Neural crest cell (in vitro differentiated cells): ENCODE data around the gene NCOA5. TPM values are rescaled to one million over a fixed set of nuclear protein-coding genes. Genes with fewer than 3 reads are reported as not detected.
"Not testable (repeated sequence)": the region's sequence is repeated elsewhere in the genome, so short reads cannot be mapped to it uniquely, and the experiment has no call there.

ENCODE experiments used
- DNase-seq: peaks from one replicate; pipeline ENCODE4 v3.0.0; 2021; ENCODE audit warnings: low read depth, mixed read lengths, low spot score
- H3K27ac Mint-ChIP-seq: one replicate; pipeline ENCODE4 v1.8.0; 2021; ENCODE audit warnings: mild to moderate bottlenecking, mixed read lengths; ENCODE audit not compliant: unreplicated experiment
- H3K27me3 Mint-ChIP-seq: 2 replicates; pipeline ENCODE4 v1.8.0; 2021; ENCODE audit warnings: low read depth, mild to moderate bottlenecking, mixed read lengths
- H3K36me3 Mint-ChIP-seq: 2 replicates; pipeline ENCODE4 v1.8.0; 2021; ENCODE audit warnings: low read depth, mild to moderate bottlenecking, mixed read lengths
- H3K4me1 Mint-ChIP-seq: 2 replicates; pipeline ENCODE4 v1.8.0; 2021; ENCODE audit warnings: mixed read lengths
- H3K4me3 Mint-ChIP-seq: one replicate; pipeline ENCODE4 v1.8.0; 2021; ENCODE audit warnings: mild to moderate bottlenecking, mixed read lengths
- H3K9me3 Mint-ChIP-seq: 2 replicates; pipeline ENCODE4 v1.8.0; 2021; ENCODE audit warnings: mixed read lengths
- CTCF ChIP-seq: fragments of 200-600 bp; sonication (generic); conservative IDR thresholded peaks from 2 replicates; pipeline ENCODE4 v1.5.0; 2021; ENCODE audit warnings: antibody characterized with exemption, mild to moderate bottlenecking
- total RNA-seq: library from RNA; stranded (reverse); gene quantifications from 2 replicates; pipeline ENCODE4 v1.2.1, GENCODE V29; 2021

The NCOA5 gene
- total RNA-seq, 1 donor from 2014 or later = 69.5 TPM

DNA sequence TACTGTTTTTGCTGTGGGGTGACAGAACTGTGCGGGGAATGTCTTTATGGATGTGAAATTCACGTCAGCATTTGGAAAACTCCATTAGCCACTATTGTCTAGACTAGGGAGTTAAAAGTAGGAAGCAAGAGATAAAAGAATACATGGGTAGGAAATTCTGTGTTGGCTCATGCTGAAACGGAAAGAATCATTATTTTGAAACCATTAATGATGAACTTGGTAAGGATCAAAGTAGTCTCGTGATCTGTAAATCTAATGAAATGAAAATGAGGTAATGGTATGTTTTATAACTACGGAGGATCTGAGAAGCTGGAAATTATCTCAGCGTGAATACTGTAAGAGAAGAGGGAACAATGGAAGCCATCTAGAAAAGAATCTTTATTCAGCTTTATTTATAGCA, 17.3 kb upstream of the NCOA5 start:
- peaks cover 3% of the 10 kb centered on the region for H3K9me3 Mint-ChIP-seq
- DNase-seq = no peak
- TF ChIP-seq CTCF = no peak
- H3K27me3 Mint-ChIP-seq = peaks cover 85% of the 10 kb centered on the region
- no peaks in the 10 kb centered on the region for H3K4me1 Mint-ChIP-seq
- no peak overlapping the region for H3K27ac Mint-ChIP-seq
- H3K36me3 Mint-ChIP-seq = no peaks in the 10 kb centered on the region
- H3K4me3 Mint-ChIP-seq = no peak overlapping the region

- H3K4me3 Mint-ChIP-seq = no peak overlapping the region
- H3K27ac Mint-ChIP-seq = no peak overlapping the region
- peaks cover 81% of the 10 kb centered on the region for H3K27me3 Mint-ChIP-seq
These were observed 14.5 kb upstream of the NCOA5 start for GRCh38 chr20:46104262-46104661.

GRCh38 chr20:46102940-46103339, 13.2 kb upstream of the NCOA5 start:
- H3K36me3 Mint-ChIP-seq = no peaks in the 10 kb centered on the region
- no peak overlapping the region for H3K27ac Mint-ChIP-seq
- H3K4me1 Mint-ChIP-seq = no peaks in the 10 kb centered on the region
- H3K27me3 Mint-ChIP-seq = peaks cover 80% of the 10 kb centered on the region
- DNase-seq = no peak
- no peak for TF ChIP-seq CTCF
- H3K4me3 Mint-ChIP-seq = no peak overlapping the region
- peaks cover 3% of the 10 kb centered on the region for H3K9me3 Mint-ChIP-seq

More at GRCh38 chr20:46104262-46104661, 14.5 kb upstream of the NCOA5 start:
- Mint-ChIP-seq H3K36me3 (no peaks in the 10 kb centered on the region), H3K4me1 (no peaks in the 10 kb centered on the region), H3K9me3 (peaks cover 3% of the 10 kb centered on the region)
- TF ChIP-seq CTCF = no peak
- DNase-seq = no peak

DNA sequence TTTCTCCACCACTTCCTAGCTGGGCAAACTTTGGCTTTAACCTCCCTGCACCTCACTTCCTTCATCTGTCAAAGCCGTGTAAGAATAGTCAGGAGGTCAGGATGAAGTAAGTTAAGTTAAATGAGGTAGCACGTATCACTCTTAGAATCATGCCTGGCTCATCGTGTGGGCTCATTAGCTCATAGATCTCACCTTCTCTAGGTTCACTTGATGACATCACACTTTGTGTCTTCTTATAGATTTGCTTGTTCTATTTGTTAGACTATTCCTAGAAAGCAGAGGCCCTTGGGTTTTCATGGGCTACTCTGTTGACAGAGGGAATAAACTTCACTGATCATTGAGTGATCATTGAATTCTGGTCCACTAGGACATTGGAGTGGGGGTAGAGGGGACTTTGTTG, 12.2 kb upstream of the NCOA5 start:
- TF ChIP-seq CTCF = no peak
- Mint-ChIP-seq H3K4me1 (no peaks in the 10 kb centered on the region), H3K36me3 (no peaks in the 10 kb centered on the region), H3K9me3 (peaks cover 3% of the 10 kb centered on the region), H3K4me3 (no peak overlapping the region), H3K27ac (no peak overlapping the region), H3K27me3 (peaks cover 76% of the 10 kb centered on the region)
- DNase-seq = no peak

- no peak for TF ChIP-seq CTCF
- Mint-ChIP-seq H3K4me1 (no peaks in the 10 kb centered on the region), H3K27me3 (peaks cover 68% of the 10 kb centered on the region), H3K4me3 (no peak overlapping the region), H3K27ac (no peak overlapping the region), H3K9me3 (peaks cover 3% of the 10 kb centered on the region), H3K36me3 (no peaks in the 10 kb centered on the region)
- DNase-seq = no peak
These were observed 11.2 kb upstream of the NCOA5 start for GRCh38 chr20:46100988-46101387.

- not testable (repeated sequence) for H3K4me3 Mint-ChIP-seq, H3K9me3 Mint-ChIP-seq, DNase-seq, H3K36me3 Mint-ChIP-seq, H3K27ac Mint-ChIP-seq, H3K4me1 Mint-ChIP-seq
- peaks cover 65% of the 10 kb centered on the region for H3K27me3 Mint-ChIP-seq
These were observed 10.7 kb upstream of the NCOA5 start for GRCh38 chr20:46100444-46100843.
